8988T (cell line): ENCODE results near the gene CFAP141.
"Not testable (repeated sequence)": the region's sequence is repeated elsewhere in the genome, so short reads cannot be mapped to it uniquely, and the experiment has no call there.

Source experiments
- DNase-seq: peaks from one replicate; pipeline ENCODE4 v3.0.0; 2011

Gene CFAP141

DNA sequence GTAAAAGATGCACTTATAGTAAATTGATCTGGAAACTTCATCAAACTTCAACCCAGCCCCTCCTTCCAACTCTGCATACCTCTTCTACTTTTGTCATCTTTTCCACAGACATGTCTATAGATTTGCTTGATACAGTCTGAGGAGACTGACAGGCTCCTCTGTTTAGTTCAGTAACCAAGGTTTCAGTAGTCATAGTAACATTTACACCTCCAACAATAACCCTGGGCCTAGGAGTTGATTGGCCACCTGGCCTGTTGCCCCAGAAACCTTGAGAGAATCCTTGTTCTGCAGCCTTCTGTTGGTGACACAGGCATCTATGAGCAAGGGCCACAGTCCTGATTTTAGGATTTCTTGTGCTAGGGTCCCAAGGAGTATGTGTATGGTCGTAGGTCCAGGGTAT is at the start of gene CFAP141:
Gene CFAP141, minus strand, starts transcription at position 138 of the 400 bp plus-strand sequence. Its CDS starts 26 bp downstream, at position 112.
- no peak for DNase-seq

- DNase-seq, result no peak
Observed at GRCh38 chr1:154253671-154254070, 47.5 kb upstream of the CFAP141 start.

GRCh38 chr1:154241703-154242351 is 35.7 kb upstream of the CFAP141 start:
- DNase-seq, result no peak

DNA sequence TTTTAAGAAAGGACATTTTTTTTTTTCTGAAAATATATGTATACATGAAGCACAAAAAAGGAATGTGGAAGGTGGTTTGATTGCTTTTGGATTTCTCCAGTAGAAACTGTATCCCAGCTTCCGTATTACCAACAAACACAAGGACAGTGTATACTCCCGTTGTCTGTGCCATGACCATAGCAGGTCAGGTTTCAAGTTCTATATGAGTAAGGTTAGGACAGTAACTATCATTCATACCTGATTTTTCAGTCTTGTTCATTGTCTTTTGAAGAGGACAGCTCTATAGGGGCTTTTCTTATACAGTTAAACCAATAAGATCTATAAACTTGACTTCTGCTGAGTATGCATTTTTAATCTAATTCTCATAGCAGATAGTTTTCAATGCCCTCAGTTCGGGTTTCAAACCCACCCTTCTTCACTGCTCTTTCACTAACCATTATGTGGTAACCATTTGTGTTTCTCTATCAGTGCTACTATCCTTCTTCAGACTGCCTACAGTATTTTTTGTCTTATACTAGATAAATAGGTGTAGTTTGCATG is 34.2 kb upstream of the CFAP141 start:
- DNase-seq, result no peak

GRCh38 chr1:154239491-154239890 is 33.4 kb upstream of the CFAP141 start:
- no peak for DNase-seq

DNA sequence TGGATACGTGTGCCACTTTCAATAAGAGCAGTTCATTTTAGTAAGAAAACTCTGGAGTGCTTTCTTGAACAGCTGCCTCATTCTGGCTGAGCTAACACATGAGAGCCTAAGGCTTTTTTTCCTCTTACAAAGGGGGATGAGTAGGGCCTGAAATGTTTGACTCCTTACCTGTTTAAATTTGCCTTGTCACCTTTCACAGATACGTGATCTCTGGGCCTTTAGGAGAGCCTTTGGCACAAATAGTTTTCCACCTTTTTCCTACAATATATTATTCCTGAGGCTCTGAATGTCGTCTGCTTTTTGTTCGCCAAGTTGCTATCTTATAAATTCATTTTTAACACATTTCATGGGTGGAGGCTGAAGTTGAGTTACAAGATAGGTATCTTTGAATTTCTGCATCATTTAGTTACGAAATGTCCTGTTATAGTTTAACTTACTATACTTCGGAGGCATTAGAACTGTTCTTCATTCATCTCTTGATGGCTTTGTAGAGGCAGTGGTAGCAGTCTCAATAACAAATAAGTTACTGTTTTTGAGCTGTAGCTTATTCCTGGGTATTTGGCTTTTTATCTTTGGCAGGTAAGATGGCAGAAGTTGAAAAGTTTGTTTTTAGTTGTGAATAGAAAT is 31.9 kb upstream of the CFAP141 start:
- DNase-seq, result no peak

DNA sequence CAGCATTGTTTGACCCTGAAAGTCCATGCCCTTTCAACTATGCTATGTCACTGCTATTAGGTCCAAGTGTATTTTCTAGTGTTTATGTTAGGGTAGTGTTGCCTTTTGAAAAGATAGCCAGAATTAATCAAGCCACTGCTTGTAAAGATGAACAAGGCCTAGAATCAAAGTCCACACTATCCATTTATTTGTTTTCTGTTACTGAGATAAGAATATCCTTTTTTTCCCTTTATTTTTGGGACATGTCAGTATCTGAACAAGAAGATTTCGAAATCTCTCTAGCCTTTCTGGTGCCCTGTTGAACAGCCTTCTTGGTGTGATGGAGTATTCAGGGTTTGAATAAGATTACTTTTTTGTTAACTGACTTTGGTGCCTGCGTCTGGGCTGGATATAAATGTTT is 31.3 kb upstream of the CFAP141 start:
- DNase-seq, result no peak

DNA sequence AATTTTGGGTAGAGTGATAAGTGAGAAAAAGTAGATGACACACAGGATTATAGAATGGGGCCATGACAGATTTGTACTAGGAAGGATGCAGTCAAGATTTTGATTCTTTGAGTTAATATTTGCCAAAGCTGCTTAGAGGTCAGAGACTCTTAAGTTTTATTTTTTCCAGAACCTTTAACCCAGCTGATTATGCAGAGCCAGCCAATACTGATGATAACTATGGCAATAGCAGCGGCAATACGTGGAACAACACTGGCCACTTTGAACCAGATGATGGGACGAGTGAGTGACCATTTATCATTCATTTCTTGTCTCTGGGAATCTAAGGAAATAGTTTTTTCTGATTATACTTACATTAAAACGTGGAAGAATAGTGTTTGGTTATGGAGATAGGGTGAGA is 30.7 kb upstream of the CFAP141 start:
- no peak for DNase-seq

- DNase-seq, result not testable (repeated sequence)
Observed at GRCh38 chr1:154233127-154233526, 27.0 kb upstream of the CFAP141 start.

DNA sequence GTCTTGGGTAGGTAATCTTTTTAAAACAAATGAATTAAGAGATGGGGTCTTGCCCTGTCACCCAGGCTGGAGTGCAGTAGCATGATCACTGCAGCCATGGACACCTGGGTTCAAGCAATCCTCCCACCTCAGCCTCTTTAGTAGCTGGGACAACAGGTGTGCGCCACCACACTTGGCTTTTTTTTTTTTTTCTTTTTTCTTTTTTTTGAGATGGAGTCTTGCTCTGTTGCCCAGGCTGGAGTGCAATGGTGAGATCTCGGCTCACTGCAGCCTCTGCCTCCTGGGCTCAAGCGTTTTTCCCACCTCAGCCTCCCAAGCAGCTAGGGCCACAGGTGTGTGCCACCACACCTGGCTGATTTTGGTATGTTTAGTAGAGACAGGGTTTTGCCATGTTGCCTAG is 25.0 kb upstream of the CFAP141 start:
- DNase-seq, result not testable (repeated sequence)

GRCh38 chr1:154225370-154225769 is 19.2 kb upstream of the CFAP141 start:
- DNase-seq, result no peak

DNA sequence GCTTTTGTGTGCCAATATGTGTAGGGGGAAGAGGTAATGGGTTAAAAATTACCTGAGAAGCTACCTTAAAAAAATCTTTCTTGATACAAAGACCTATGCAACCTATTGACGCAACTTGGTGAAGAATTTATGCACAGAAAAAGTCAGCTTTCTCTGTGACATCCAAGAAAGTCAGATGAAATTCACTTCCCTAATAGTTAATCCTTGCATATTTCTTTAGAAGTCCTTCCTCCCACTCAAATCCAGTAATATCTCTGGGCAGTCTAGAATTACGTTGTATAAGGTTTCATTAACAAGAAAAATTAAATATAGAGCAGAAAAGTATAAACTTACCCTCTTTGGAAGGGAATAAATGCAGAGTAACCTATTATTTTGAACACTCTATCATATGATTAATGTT is 17.5 kb upstream of the CFAP141 start:
- no peak for DNase-seq

- DNase-seq, result no peak
Observed at GRCh38 chr1:154222918-154223317, 16.8 kb upstream of the CFAP141 start.

DNA sequence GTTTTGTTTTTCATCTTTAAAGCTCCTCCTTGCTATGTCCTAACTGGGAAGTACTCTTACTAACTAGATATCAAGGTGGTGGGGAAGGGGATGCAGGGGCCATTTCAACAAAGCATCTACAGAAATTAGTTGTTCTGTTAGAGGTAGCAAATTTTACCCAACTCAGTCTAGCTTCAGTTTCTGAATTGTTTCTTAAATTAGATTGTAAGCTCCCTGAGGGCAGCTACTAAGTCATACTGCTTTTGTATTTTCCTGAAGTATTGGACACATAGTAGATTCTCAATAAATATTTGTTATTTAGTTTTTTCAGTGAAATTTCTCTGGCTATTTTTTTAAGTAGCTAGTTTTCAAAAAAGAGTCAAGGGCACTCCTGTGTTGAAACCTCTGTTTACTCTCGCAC is 16.4 kb upstream of the CFAP141 start:
- no peak for DNase-seq

DNA sequence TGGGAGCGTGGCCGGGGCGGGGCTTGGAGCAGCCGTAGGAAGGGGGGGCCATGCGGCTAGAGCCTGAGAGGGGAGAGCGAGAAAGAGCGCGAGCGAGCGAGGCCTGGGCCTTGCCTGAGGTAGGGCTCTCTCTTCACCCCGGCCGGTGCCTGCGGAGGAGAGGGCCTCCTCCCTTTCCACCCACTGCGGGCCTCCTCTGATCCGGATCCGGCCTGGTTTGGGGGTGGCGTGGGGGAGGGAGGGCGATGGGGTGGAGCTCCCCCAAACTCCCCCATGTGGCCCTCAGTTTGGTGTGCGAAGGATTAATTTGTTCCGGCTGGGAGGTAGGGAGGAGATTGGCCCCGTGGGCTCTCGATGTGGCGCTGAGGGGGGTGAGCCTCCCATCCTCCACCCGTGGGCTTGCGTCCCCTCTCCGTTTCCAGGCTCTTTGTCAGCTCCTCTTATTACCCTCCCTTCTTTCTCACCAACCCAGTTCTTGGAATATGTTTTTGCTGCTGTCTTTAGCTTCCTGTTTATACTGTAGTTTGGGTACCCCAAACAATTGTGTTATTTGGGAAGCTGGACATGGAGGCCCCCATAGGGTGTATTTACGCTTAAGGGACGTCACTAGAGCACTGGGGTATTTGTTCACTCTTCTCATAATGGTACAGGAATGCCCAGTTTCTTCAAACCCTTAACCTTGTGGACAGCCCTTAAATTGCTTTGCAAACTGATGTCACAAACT is 15.3 kb upstream of the CFAP141 start:
- DNase-seq, result no peak

GRCh38 chr1:154220970-154221277 is 14.8 kb upstream of the CFAP141 start:
- no peak for DNase-seq

GRCh38 chr1:154220071-154220969 is 14.2 kb upstream of the CFAP141 start, which contains the start of gene UBAP2L:
Gene UBAP2L, plus strand, starts transcription at chr1:154220955. Its CDS starts 4,169 bp downstream, at chr1:154225124.
- peak; percentile 68 for DNase-seq

- no peak for DNase-seq
Observed at GRCh38 chr1:154219541-154219940, 13.4 kb upstream of the CFAP141 start.

DNA sequence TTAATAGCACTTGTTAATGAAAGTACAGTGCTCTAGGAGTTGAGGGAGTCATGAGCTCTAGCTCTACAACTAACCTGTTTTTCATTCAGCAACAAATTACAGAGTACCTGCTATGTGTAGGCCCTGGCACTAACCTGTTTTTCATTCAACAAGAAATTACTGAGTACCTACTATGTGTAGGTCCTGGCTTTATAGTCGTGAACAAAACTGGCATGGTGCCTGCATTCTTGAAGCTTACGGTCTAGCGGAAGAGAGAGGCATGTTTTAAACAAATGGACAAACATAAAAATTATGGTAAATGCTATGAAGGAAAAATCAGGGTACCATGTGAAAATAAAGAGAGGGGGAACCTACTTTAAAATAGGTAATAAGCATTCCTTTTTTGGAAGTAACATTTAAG is 12.4 kb upstream of the CFAP141 start:
- no peak for DNase-seq

GRCh38 chr1:154213274-154213673 is 7.1 kb upstream of the CFAP141 start:
- DNase-seq, result no peak

DNA sequence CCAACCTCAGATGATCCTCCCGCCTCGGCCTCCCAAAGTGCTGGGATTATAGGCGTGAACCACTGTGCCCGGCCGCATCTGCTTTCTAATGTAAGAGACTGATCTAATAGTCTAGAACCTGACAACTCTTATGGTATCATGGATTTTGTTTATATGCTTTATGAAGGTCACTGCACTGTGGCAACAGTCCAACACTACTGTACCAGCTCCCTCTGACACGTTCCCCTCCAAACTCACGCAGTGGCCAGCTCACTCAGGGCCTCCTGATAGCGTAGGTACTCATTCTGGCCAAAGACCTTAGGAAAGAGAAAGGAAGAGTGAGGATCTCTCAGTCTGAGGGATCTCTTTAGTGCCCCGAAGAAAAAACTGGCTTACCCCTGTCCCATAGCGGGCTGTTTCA is 6.0 kb upstream of the CFAP141 start:
- DNase-seq, result no peak

GRCh38 chr1:154208677-154209388 is 2.7 kb upstream of the CFAP141 start:
- no peak for DNase-seq
